Central memory CD4-positive, alpha-beta T cell (primary cell): ENCODE results near the gene IFT81.
"Not testable (repeated sequence)": the region's sequence is repeated elsewhere in the genome, so short reads cannot be mapped to it uniquely, and the experiment has no call there.

ENCODE experiments used
- DNase-seq: peaks from one replicate; pipeline ENCODE4 v3.0.0; 2022

The IFT81 gene

GRCh38 chr12:110247340-110248095 lies 123.4 kb downstream of the IFT81 start:
- no peak for DNase-seq

- DNase-seq, result no peak
Measured at GRCh38 chr12:110248096-110248447, 123.9 kb downstream of the IFT81 start.

GRCh38 chr12:110249105-110249504 lies 124.9 kb downstream of the IFT81 start:
- no peak for DNase-seq

GRCh38 chr12:110249716-110250225 lies 125.6 kb downstream of the IFT81 start:
- no peak for DNase-seq

GRCh38 chr12:110251381-110251780 lies 127.2 kb downstream of the IFT81 start:
- no peak for DNase-seq

- no peak for DNase-seq
Measured at GRCh38 chr12:110252716-110253115, 128.6 kb downstream of the IFT81 start.

- DNase-seq, result no peak
Measured at GRCh38 chr12:110253176-110253575, 129.0 kb downstream of the IFT81 start.

GRCh38 chr12:110254971-110255540 lies 130.9 kb downstream of the IFT81 start:
- no peak for DNase-seq

GRCh38 chr12:110255890-110256456 lies 131.8 kb downstream of the IFT81 start:
- DNase-seq, result not testable (repeated sequence)

- DNase-seq, result no peak
Measured at GRCh38 chr12:110256780-110257431, 132.7 kb downstream of the IFT81 start.

- DNase-seq, result no peak
Measured at GRCh38 chr12:110258466-110258865, 134.3 kb downstream of the IFT81 start.

- DNase-seq, result no peak
Measured at GRCh38 chr12:110262442-110263388, 138.6 kb downstream of the IFT81 start.

GRCh38 chr12:110266381-110266960 lies 142.3 kb downstream of the IFT81 start:
- no peak for DNase-seq

- DNase-seq, result no peak
Measured at GRCh38 chr12:110266980-110267620, 142.9 kb downstream of the IFT81 start.
